GM18951 (cell line): ENCODE results near the gene NEUROD6.

Source experiments
- POLR2A ChIP-seq: IDR thresholded peaks from 4 replicates; pipeline ENCODE4 v1.6.1; 2011; ENCODE audit warnings: mild to moderate bottlenecking; ENCODE audit not compliant: insufficient read length, insufficient read depth; ENCODE audit errors: extremely low read depth
- in situ Hi-C: fragments of 300-500 bp; cut with MboI; formaldehyde crosslinking; loops from one replicate; pipeline ENCODE4 v1.12.0; 2022; ENCODE audit warnings: low sequenced_read_pairs, mixed read lengths, inconsistent platforms; ENCODE audit not compliant: unreplicated experiment

NEUROD6 gene

GRCh38 chr7:31290601-31291000 lies 49.9 kb downstream of the NEUROD6 start:
- in situ Hi-C loops: no loop called here

More at GRCh38 chr7:31290601-31291000, 49.9 kb downstream of the NEUROD6 start:
- no peak for TF ChIP-seq POLR2A
